ENCODE measurements around the gene FKBP1A. TPM values are rescaled to one million over a fixed set of nuclear protein-coding genes. Genes with fewer than 3 reads are reported as not detected.

Gene FKBP1A
- total and polyA plus RNA-seq, 10 of the 15 experiments (the other 5 are each of a cell fraction or from before 2014, with no cell fraction given) = 103 to 687 (median 254) TPM

DNA sequence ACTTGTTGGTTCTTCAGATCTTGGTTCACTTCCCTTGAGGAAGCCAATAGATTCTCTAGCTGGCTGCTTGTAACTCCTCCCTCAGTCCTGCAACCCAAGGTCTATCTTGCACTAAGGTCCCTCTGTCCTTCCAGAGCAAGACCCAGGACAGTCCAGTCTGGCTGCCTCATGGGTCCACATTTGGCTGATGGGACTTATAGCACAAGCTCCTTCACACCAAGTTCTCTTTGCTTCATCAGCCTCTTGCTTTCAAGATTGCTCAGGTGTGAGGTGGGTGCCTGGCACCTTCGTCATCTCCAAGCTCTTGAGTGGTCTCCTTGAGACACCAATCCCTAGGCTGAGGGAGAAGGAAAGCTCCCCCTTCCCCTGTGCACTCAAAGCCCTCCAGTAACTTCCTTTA, 45.5 kb upstream of the FKBP1A start:
- ChIA-PET RAD21 (ENCODE audit: unreplicated experiment) (interaction anchor here (0.8 to 3.4 kb wide), 10 partner anchors 15 to 126 kb away, joined by 3 to 16 read pairs (median 6); partner anchors contain the start of gene FKBP1A), POLR2A (interaction anchor here (0.5 kb wide), 1 partner anchor 903 kb away, joined by 9 read pairs; no protein-coding TSS in a partner anchor), CTCF (interaction anchor here (0.8 to 7.2 kb wide), 29 partner anchors 9 to 339 kb away, joined by 3 to 65 read pairs (median 4); partner anchors contain the start of genes FKBP1A and NSFL1C), SMC1A (ENCODE audit: uncharacterized antibody, unreplicated experiment) (interaction anchor here (0.9 to 4.9 kb wide), 13 partner anchors 10 to 296 kb away, joined by 3 to 32 read pairs (median 4); partner anchors contain the start of genes NSFL1C and SDCBP2)
- Histone ChIP-seq H3K36me3 (ENCODE audit: control insufficient read depth in 2 of 2, insufficient read depth in 2 of 2, low read length in 1 of 2) (peaks cover 7 to 9% of the 10 kb centered on the region in 2 experiments), H3K4me1 (ENCODE audit: control insufficient read depth, insufficient read depth, low read length) (peaks cover 11% of the 10 kb centered on the region), H3K4me2 (ENCODE audit: control insufficient read depth, insufficient read depth) (no peak overlapping the region), H3K27ac (ENCODE audit: control insufficient read depth, insufficient read depth) (no peak overlapping the region), H3K4me3 (no peak overlapping the region), H3K9me3 (replicated peaks; ENCODE audit: control insufficient read depth, insufficient read depth, low read length) (no peaks in the 10 kb centered on the region; the same call in 2 of the 3 replicates), H4K20me1 (ENCODE audit: control insufficient read depth, insufficient read depth) (peaks cover 3% of the 10 kb centered on the region; the same call in 1 of the 2 replicates), H3K79me2 (ENCODE audit: control insufficient read depth, insufficient read depth, low read length) (no peaks in the 10 kb centered on the region), H2AFZ (ENCODE audit: control insufficient read depth, low read depth, low read length) (no peak overlapping the region), H3K27me3 (replicated peaks in 1 of 2; ENCODE audit: control insufficient read depth in 2 of 2, insufficient read depth in 2 of 2, low read length in 1 of 2) (no peaks in the 10 kb centered on the region), H3K9ac (ENCODE audit: control insufficient read depth, insufficient read depth, low read length) (no peak overlapping the region)
- intact Hi-C loops (cut with micrococcal nuclease; ENCODE audit: unreplicated experiment) = loop anchor here (5.0 kb wide), 1 partner anchor 46 kb away; the partner anchor contains the start of gene FKBP1A
- in situ Hi-C loops (cut with MboI) = loop anchor here (5.0 kb wide), 1 partner anchor 126 kb away; no protein-coding TSS in a partner anchor
- FAIRE-seq = no peak
- WGBS (ENCODE audit: insufficient coverage, insufficient replicate concordance, low lambda C conversion rate, missing lambda C conversion rate) = 0% methylated on average over 1 of the region's 1 CpG
- ATAC-seq = no peak
- no TSS peak for BruUV-seq (replicated peaks)
- DNase-seq (ENCODE audit: low read depth, low spot score) = no peak
- TF ChIP-seq, protein P1, sequence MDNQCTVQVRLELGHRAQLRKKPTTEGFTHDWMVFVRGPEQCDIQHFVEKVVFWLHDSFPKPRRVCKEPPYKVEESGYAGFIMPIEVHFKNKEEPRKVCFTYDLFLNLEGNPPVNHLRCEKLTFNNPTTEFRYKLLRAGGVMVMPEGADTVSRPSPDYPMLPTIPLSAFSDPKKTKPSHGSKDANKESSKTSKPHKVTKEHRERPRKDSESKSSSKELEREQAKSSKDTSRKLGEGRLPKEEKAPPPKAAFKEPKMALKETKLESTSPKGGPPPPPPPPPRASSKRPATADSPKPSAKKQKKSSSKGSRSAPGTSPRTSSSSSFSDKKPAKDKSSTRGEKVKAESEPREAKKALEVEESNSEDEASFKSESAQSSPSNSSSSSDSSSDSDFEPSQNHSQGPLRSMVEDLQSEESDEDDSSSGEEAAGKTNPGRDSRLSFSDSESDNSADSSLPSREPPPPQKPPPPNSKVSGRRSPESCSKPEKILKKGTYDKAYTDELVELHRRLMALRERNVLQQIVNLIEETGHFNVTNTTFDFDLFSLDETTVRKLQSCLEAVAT (IDR thresholded peaks at IDR 0.05) = no peak
- TF ChIP-seq SMARCA5 (IDR thresholded peaks at IDR 0.05) (no peak), NBN (IDR thresholded peaks at IDR 0.05) (no peak), SREBF1 (IDR thresholded peaks at IDR 0.05; ENCODE audit: low read length) (no peak), EZH2 (IDR thresholded peaks at IDR 0.05; ENCODE audit: borderline replicate concordance, control insufficient read depth, low read depth, low read length) (no peak), BMI1 (IDR thresholded peaks at IDR 0.05; ENCODE audit: borderline replicate concordance) (no peak), BACH1 (IDR thresholded peaks at IDR 0.05; ENCODE audit: borderline replicate concordance) (no peak), EED (IDR thresholded peaks at IDR 0.05; ENCODE audit: low read depth) (no peak), KAT2A (conservative IDR thresholded peaks at IDR 0.05; ENCODE audit: control insufficient read depth, low read depth, low read length) (no peak), SIX5 (IDR thresholded peaks at IDR 0.05; ENCODE audit: low read depth, low read length, severe bottlenecking) (no peak), ATF7 (IDR thresholded peaks at IDR 0.05; ENCODE audit: low read depth) (no peak), HDGF (IDR thresholded peaks at IDR 0.05) (no peak), HDAC6 (IDR thresholded peaks at IDR 0.05; ENCODE audit: unreplicated experiment) (no peak)
- TF ChIP-seq, protein P2, sequence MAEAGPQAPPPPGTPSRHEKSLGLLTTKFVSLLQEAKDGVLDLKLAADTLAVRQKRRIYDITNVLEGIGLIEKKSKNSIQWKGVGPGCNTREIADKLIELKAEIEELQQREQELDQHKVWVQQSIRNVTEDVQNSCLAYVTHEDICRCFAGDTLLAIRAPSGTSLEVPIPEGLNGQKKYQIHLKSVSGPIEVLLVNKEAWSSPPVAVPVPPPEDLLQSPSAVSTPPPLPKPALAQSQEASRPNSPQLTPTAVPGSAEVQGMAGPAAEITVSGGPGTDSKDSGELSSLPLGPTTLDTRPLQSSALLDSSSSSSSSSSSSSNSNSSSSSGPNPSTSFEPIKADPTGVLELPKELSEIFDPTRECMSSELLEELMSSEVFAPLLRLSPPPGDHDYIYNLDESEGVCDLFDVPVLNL (IDR thresholded peaks at IDR 0.05; ENCODE audit: low read depth, low read length) = no peak
- TF ChIP-seq, protein P3, sequence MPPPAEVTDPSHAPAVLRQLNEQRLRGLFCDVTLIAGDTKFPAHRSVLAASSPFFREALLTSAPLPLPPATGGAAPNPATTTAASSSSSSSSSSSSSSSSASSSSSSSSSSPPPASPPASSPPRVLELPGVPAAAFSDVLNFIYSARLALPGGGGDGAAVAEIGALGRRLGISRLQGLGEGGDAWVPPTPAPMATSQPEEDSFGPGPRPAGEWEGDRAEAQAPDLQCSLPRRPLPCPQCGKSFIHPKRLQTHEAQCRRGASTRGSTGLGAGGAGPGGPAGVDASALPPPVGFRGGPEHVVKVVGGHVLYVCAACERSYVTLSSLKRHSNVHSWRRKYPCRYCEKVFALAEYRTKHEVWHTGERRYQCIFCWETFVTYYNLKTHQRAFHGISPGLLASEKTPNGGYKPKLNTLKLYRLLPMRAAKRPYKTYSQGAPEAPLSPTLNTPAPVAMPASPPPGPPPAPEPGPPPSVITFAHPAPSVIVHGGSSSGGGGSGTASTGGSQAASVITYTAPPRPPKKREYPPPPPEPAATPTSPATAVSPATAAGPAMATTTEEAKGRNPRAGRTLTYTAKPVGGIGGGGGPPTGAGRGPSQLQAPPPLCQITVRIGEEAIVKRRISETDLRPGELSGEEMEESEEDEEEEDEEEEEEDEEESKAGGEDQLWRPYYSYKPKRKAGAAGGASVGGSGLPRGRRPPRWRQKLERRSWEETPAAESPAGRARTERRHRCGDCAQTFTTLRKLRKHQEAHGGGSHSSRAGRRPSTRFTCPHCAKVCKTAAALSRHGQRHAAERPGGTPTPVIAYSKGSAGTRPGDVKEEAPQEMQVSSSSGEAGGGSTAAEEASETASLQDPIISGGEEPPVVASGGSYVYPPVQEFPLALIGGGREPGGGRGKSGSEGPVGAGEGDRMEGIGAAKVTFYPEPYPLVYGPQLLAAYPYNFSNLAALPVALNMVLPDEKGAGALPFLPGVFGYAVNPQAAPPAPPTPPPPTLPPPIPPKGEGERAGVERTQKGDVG (CRISPR knock-in tag; IDR thresholded peaks at IDR 0.05) = no peak
- TF ChIP-seq, protein P4, sequence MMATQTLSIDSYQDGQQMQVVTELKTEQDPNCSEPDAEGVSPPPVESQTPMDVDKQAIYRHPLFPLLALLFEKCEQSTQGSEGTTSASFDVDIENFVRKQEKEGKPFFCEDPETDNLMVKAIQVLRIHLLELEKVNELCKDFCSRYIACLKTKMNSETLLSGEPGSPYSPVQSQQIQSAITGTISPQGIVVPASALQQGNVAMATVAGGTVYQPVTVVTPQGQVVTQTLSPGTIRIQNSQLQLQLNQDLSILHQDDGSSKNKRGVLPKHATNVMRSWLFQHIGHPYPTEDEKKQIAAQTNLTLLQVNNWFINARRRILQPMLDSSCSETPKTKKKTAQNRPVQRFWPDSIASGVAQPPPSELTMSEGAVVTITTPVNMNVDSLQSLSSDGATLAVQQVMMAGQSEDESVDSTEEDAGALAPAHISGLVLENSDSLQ (IDR thresholded peaks at IDR 0.05) = no peak
- TF ChIP-seq, protein P5, sequence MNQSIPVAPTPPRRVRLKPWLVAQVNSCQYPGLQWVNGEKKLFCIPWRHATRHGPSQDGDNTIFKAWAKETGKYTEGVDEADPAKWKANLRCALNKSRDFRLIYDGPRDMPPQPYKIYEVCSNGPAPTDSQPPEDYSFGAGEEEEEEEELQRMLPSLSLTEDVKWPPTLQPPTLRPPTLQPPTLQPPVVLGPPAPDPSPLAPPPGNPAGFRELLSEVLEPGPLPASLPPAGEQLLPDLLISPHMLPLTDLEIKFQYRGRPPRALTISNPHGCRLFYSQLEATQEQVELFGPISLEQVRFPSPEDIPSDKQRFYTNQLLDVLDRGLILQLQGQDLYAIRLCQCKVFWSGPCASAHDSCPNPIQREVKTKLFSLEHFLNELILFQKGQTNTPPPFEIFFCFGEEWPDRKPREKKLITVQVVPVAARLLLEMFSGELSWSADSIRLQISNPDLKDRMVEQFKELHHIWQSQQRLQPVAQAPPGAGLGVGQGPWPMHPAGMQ (IDR thresholded peaks at IDR 0.05; ENCODE audit: borderline replicate concordance) = no peak

All from GM12878 (cell line).